ENCODE measurements around the gene LRIG2. TPM values are rescaled to one million over a fixed set of nuclear protein-coding genes. Genes with fewer than 3 reads are reported as not detected.

The LRIG2 gene
- total and polyA plus RNA-seq, 2 donors (not counting 3 experiments of a cell fraction or from before 2014, with no cell fraction given) = 8.4 to 20.1 TPM

DNA sequence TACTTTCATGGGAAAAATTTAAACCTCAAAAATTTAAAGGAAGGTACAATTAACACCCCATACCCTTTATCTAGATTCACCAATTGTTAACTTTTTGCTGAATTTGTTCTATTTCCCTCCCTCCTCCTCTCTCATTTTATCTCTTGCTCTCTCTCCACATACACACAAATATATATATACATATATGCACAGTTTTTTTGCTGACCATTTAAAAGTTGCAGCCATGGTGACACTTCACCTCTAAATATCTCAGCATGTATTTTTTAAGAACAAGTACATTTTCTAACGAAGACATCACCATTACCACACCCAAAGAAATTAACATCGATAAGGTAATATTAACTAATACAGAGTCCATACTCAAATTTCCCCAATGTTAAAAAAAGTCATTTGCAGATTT lies 33.9 kb downstream of the LRIG2 start:
- Histone ChIP-seq H3K36me3 (ENCODE audit: control insufficient read depth in 2 of 2, extremely low read depth in 1 of 2, insufficient read depth in 2 of 2, low read length in 2 of 2) (peaks cover 15 to 36% of the 10 kb centered on the region in 2 experiments), H3K27me3 (ENCODE audit: control insufficient read depth in 2 of 2, insufficient read depth in 2 of 2, low read length in 2 of 2) (no peaks in the 10 kb centered on the region), H3K4me2 (ENCODE audit: insufficient read depth, low read length) (no peak overlapping the region), H2AFZ (ENCODE audit: low read depth, low read length) (no peak overlapping the region), H3K79me2 (ENCODE audit: control insufficient read depth, insufficient read depth, low read length) (no peaks in the 10 kb centered on the region), H3K4me1 (ENCODE audit: control insufficient read depth, extremely low read depth, insufficient read depth, low read length) (no peaks in the 10 kb centered on the region), H3K9me1 (replicated peaks; ENCODE audit: control insufficient read depth, extremely low read depth, insufficient read depth, low read length) (no peaks in the 10 kb centered on the region), H3K27ac (ENCODE audit: insufficient read depth, low read depth, low read length) (no peak overlapping the region), H3K4me3 (replicated peaks in 1 of 3; ENCODE audit: insufficient read depth in 1 of 3, low read depth in 1 of 3, low read length in 3 of 3) (no peak overlapping the region), H3K9me3 (replicated peaks; ENCODE audit: control insufficient read depth, insufficient read depth, low read length) (no peaks in the 10 kb centered on the region), H4K20me1 (replicated peaks; ENCODE audit: control insufficient read depth, extremely low read depth, insufficient read depth, low read length) (no peaks in the 10 kb centered on the region), H3K9ac (replicated peaks; ENCODE audit: extremely low read depth, insufficient read depth, low read length) (no peak overlapping the region)
- TF ChIP-seq EZH2 (IDR thresholded peaks at IDR 0.05; ENCODE audit: borderline replicate concordance, low read depth, low read length, severe bottlenecking) (no peak), FOS (IDR thresholded peaks at IDR 0.05; ENCODE audit: borderline replicate concordance, insufficient read depth, low read length) (no peak), JUN (IDR thresholded peaks at IDR 0.05; ENCODE audit: borderline replicate concordance, insufficient read depth, insufficient read length, low read depth) (no peak), GATA2 (IDR thresholded peaks at IDR 0.05; ENCODE audit: insufficient read depth, insufficient read length, low read depth, low read length) (no peak), POLR2A (IDR thresholded peaks at IDR 0.05; ENCODE audit: low read depth, low read length) (no peak), MYC (IDR thresholded peaks at IDR 0.05; ENCODE audit: low read depth, low read length) (no peak), POLR2AphosphoS5 (IDR thresholded peaks at IDR 0.05; ENCODE audit: insufficient read depth, low read depth, low read length) (no peak)
- TF ChIP-seq, protein P1, sequence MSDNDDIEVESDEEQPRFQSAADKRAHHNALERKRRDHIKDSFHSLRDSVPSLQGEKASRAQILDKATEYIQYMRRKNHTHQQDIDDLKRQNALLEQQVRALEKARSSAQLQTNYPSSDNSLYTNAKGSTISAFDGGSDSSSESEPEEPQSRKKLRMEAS (IDR thresholded peaks at IDR 0.05; ENCODE audit: insufficient read depth, insufficient read length) = no peak
- TF ChIP-seq, protein P2, sequence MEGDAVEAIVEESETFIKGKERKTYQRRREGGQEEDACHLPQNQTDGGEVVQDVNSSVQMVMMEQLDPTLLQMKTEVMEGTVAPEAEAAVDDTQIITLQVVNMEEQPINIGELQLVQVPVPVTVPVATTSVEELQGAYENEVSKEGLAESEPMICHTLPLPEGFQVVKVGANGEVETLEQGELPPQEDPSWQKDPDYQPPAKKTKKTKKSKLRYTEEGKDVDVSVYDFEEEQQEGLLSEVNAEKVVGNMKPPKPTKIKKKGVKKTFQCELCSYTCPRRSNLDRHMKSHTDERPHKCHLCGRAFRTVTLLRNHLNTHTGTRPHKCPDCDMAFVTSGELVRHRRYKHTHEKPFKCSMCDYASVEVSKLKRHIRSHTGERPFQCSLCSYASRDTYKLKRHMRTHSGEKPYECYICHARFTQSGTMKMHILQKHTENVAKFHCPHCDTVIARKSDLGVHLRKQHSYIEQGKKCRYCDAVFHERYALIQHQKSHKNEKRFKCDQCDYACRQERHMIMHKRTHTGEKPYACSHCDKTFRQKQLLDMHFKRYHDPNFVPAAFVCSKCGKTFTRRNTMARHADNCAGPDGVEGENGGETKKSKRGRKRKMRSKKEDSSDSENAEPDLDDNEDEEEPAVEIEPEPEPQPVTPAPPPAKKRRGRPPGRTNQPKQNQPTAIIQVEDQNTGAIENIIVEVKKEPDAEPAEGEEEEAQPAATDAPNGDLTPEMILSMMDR (IDR thresholded peaks at IDR 0.05; ENCODE audit: extremely low read depth in 1 of 2, insufficient read depth in 1 of 2, low read depth in 1 of 2, low read length in 2 of 2) = no peak
- dilution Hi-C loops (cut with MboI; ENCODE audit: extremely low pct_ligation_motif_present, low sequenced_read_pairs) (no loop called here), intact Hi-C loops (cut with micrococcal nuclease) (no loop called here)
- ChIA-PET CTCF (no interaction called here), POLR2A (no interaction called here)
- BruUV-seq (replicated peaks) = no TSS peak
- FAIRE-seq (no peak), DNase-seq (ENCODE audit: low read depth, low spot score) (no peak)
